GM18519 (cell line): ENCODE results near the gene CGREF1.

ENCODE experiments used
- ATAC-seq: cut with Tn5 transposase; IDR thresholded peaks from one replicate; pipeline ENCODE4 v1.9.1; 2021; ENCODE audit warnings: mild to moderate bottlenecking, moderate library complexity; ENCODE audit not compliant: unreplicated experiment, low FRiP score

CGREF1 gene, protein sequence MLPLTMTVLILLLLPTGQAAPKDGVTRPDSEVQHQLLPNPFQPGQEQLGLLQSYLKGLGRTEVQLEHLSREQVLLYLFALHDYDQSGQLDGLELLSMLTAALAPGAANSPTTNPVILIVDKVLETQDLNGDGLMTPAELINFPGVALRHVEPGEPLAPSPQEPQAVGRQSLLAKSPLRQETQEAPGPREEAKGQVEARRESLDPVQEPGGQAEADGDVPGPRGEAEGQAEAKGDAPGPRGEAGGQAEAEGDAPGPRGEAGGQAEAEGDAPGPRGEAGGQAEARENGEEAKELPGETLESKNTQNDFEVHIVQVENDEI

DNA sequence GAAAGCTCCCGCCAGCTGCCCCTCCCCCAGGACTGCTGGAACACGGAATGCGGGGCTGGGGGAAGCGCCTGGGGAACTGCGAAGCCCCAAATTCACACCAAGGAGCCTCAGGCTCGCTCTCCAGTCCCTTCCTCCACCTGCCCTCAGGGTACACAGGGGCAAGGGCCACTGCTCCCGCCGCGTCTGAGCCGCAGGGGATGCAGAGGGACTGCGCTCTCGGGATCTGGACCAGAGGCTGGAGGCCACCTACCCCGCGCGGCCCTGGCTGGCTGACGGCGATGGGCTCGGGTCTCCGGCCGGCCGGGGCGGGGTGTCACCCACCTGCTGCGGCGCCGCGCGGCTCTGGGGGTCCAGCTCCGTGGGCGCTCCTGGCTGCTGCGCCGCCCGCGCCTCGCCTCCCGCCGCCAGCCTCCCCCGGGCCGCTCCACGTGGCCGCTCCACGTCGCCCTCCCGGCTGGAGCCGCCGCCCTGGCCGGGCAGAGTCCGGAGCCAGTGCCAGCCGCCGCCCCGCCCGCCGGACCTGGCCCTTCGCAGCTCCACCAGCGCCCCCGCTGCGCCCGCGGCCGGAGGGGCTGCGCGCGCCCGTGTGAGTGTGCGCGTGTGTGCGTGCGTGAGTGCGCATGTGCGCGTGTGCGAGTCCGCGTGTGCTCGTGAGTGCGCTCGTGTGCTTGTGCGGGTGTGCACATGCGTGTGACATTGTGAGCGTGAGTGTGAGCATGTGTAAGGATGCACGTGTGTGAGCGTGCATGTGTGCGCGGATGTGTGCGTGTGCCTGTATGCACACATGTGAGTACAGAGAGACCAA is at the start of gene CGREF1:
CGREF1 (minus strand) TSS at position 604 of the 805 bp plus-strand sequence. CDS start 14,762 bp downstream, outside the sequence.
- no peak for ATAC-seq

DNA sequence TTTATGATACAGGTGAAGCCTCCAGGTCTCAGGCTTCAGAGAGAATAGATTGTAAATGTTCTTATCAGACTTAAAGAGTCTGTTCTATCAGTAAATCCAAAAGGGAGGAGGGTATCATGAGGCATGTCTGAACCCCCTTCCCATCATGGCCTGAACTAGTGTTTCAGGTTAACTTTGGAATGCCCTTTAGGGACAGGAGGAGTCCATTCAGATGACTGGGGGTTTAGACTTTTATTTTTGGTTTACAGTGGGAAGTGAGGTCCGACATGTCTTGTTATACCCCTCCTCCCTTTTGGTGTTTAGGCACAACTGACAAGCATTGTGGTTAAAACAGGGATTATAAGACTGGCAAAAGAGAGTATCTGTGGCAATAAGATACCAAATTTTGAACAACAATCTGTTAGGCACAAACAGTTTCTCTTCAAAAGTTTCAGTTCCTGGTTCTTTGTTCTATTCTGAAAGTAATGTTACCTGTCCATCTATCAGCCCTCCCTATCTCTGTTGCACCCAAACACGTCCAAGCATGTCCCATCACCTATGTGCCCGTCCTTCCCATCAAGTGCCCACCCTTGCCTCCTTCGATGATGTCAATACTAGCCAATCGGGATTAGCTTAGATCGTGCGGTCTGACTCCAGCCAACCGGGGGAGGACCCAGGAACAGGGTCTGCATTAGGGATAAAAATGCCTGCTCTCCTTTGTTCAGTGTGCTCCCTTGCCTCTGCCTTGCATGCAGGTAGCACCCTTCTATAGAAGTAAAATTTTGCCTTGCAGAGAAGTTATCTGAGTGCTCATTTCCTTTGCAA is 46.2 kb upstream of the CGREF1 start:
- ATAC-seq: no peak

DNA sequence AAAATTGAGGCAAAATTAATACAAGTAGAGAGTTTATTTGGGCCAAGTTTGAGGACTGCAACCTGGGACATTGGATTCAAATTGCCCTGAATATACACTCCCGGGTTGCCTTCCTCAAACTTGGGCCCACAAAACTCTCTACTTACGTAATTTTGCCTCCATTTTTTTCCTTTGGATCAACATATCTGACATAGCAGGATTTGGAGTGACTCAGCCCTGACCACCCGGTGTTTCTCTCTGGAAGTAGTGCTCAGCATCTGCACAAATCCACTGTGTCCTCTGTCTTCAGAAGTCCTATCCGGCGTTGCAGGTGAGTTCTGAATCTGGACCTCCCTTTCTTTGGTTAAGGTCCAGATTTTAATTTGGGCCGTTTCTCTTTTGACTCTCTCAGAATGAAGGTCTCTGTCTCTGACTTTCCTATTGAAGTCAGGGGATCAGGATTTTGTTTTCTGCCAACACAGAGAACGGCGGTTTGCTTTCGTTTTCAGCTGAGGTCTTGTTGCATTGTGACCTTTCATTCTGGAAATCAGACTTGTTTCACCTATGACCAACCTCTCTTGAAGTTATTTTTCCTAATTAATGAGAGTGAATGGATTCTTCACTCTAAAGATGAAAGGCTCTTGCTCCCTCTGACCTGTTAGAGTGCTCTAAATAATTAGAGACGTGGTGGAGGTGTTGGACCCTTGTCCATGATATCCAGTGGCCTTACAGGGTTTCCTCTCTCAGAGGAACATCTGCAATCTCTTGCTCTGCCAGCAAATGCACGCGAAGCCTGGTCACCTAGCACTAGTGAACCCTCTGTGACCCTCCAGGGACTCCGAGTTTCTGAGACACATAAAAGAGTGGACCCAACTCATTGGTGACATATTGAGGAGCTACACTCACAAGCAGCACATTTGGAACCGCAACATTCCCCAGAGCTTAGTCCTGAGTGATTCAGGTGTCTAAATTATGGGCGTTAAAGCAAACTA is 43.5 kb upstream of the CGREF1 start:
- ATAC-seq: no peak

DNA sequence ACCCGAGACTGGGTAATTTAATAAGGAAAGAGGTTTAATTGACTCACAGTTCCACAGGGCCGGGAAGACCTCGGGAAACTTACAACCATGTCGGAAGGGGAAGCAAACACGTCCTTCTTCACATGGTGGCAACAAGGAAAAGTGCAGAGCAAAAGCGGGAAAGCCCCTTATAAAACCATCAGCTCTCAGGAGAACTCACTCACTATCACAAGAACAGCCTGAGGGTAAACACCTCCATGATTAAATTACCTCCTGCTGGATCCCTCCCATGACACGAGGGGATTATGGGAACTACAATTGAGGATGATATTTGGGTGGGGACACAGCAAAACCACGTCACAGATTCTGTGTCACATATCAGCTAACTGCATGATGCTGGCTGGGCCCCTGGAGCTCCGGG is 41.3 kb upstream of the CGREF1 start:
- ATAC-seq: no peak

DNA sequence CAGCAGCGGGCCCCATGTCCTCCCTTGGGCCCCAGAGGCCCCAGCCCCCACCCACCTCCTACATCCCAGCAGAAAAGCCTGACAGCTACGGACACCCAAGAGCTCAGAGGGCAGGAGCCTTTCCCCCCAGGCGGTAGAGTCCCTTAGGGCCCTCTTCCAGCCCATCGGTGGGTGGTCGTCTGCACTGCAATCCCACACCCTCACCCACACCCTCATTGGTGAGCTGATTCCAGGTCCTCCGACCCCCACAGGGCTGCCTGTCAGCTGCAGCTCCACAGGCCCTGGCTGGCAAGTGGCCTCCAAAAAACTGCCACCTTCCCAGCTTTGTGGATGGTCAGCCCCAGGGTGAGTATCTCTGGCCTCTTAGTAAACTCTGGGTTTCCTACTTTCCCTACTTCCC is 40.3 kb upstream of the CGREF1 start:
- ATAC-seq: no peak

DNA sequence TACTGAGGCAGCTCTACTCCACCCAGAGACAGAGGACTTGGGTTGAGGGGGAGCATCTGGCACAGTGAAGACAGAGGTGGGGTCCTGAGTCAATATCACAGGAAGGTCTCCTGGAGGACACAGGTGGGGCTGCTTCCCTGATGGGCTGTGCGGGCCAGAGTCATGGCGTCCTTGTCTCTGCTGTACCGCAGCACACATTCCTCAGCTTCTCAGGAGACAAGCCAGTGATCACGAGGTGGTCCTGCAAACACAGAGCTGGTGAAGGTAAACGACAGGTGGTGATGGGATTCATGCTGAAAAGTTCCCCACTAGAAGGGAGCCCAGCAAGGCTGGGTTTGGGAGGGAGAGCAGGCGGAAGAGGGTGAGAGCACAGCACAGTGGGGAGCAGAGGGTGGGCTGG is 39.5 kb upstream of the CGREF1 start:
- ATAC-seq: no peak

DNA sequence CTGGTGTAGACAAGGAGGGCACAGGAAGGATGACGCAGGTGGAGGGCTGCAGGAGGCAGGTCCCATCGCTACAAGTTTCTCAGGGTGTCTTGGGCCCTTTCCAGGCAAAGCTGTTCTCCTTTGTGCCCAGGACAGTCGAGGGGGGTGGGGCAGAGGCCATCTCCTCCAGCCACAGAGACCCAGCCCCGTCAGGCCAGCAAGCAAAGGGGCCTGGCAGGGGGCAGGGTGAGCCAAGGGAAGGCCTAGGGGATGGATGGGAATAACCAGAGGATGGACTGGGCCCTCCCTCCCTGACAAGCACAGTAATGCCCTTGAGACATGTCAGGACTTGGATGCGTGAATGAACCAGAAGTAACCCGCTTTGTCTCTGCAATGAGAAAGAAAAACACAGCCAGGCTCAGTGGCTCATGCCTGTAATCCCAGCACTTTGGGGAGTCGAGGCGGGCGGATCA is 36.2 kb upstream of the CGREF1 start:
- ATAC-seq: no peak

DNA sequence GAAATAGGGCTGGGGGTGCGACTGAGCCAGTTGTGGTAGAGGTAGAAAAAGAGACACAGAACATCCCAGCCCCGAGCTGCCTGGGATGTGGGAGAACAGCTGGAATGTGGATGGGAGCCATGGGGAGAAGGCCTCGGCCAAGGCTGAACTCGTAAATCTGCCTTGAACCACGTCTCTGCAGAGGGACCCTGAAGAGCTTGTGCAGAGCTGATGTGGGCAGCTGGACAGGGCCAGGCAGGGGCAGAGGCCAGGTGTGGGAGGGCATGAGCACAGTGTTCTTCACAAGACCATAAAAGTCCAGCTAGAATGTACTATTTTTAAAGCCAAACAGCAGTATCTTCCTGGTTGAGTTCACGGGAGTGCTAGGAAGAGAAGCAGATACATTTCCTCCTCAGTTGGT is 35.6 kb upstream of the CGREF1 start:
- ATAC-seq: no peak

DNA sequence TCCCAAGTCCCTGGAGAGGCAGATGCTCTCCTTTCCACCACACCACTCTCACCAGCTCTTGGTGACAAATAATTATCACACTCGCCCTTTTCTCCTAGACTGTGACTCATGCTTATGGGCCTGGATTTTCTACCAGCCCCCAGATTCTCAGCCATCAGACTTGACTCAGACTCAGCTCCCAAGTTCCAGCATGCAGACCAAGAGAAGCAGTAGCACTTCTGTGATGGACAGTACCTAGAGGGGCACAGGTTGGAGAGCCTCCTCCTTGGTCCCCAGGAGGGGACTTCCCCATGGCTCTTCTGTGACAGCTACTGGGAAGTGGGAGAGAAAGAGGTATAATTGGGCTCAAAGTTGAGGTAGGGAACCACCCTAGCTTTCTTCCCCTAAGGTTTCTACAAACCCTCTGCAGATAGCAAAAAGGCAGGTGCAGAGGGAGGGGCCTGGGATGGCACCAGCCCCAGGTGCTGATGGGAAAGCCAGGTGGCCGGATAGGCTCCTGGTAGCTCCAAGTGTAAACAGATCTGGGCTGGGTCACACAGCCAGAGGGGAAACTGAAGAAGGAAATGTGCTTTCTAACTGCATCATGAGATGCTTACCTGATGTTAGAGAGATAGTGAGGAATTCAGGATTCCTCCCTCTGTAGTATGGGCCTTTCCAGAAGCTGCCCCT is 34.0 kb upstream of the CGREF1 start:
- no peak for ATAC-seq

DNA sequence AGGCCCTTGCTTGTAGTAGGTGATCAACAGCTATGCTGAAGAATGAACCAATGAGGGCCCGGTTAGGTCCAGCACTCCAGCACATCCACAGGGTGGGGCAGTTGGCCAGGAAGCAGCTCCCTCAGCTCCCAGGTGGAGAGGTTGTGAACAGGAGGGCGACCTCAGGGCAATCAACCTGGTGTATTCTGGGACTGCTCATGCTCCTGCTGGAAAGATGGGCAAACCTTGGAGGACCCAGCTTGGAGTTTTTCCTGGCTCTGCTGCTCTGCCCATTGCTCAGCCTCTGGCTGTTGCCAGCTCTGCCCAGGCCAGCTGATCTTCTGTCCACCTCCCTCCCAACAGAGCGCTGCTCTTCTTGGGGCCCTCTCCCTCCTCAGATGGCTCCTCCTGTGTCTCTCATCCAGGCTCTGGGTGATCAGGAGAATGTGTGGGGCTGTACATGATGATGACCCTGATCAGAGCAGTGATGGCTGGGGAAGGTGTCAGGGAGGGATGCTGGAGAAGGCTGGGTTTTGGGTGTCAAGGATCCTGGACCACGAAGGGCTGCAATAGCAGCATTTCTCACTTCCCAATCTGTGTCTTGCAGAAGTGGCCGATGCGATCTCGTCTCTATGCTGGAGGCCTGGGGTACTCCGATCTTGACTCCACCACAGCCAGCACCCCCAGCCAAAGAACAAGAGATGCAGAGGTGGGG is 33.3 kb upstream of the CGREF1 start:
- no peak for ATAC-seq

DNA sequence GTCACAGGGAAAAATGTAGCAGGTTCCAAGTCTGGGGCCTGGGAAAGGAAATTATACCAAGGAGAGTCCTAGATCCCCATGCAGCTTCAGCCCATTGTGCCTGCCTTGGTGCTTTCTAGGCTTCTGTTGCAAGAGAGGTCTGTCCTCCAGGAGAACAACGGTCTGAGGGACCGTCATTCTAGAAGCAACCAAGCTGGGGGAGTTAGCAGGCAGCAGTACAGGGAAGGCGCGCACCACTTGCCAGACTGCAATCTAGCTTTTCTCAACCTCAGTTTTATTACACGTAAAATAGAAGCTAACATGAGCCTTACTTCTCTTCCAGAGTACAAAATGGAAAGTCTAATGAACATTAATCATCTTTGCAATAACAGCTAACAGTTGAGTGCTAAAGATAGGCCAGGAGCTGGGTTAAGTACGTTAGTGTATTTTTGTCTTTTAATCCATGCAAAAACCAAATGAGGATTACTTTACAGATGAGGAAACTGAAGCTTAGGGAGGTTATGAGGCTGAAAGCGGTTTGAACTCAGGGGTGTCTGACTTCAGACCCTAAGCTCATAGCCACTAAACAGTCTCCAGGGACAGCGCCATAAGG is 31.8 kb upstream of the CGREF1 start:
- no peak for ATAC-seq

DNA sequence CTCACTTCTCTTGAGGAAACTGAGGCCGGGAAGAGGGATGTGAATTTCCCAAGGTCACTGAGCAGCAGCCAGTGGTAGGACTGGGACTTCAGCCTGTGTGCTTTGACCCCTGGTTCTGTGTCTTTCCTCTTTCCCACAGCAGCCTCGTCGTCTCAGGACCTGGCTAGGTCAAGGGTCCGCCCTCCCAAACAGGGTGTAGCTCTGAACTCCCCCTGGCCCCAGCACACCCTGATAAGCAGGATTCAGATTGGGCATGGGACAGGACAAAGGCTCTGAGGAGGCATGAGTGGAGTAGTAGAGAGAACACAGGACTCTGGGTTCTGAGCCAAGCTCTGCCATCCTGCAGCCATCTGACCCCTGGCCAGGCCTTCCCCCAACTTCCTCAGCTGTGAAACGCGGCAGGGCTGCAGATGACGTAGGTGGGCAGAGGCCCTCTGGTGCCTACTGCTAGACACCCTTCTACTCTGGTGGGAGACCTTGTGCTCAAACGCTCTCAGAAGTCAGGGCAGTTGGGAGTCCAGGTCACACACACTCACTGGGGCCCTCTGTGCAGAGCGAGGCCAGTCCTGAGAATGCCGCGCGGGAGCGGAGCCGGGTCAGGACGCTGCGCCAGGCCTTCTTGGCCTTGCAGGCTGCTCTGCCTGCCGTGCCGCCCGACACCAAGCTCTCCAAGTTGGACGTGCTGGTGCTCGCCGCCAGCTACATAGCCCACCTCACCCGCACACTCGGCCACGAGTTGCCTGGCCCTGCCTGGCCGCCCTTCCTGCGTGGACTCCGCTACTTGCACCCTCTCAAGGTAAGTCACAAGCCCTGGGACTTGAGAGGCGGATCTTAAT is 30.9 kb upstream of the CGREF1 start:
- ATAC-seq: no peak

DNA sequence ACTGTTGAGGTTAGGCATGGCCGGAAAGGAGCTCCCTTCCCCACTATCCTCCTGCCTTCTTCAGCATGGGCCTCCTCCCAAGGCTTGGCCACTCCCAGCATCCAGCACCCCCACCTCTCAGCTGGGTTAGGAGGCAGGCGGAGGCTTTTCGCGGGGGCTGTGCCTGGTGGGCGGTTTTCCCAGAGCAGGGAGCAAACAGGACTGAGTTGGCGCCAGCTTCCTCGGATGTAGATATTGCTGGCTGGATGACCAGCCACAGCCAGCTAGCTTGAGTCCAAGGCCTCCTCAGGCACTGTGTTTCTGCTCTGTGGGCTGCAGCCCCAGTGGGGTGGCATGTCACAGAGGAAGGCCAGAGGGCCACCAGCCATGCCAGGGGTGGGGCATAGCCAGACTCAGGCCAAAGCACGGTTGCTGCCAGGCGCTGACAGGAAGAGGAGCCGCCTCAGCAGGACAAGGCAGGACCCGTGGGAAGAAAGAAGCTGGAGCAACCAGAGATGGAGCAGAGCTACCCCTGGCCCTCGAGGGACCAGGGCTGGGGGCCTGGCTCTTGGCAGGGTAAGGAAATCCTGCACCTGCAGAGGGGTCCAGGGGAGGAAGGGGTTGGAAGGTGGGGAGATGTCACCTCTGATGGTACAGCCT is 30.0 kb upstream of the CGREF1 start, which contains the start of gene TCF23:
TCF23 (plus strand) TSS at position 204 of the 639 bp plus-strand sequence; CDS start at position 334, 130 bp downstream.
- no peak for ATAC-seq

DNA sequence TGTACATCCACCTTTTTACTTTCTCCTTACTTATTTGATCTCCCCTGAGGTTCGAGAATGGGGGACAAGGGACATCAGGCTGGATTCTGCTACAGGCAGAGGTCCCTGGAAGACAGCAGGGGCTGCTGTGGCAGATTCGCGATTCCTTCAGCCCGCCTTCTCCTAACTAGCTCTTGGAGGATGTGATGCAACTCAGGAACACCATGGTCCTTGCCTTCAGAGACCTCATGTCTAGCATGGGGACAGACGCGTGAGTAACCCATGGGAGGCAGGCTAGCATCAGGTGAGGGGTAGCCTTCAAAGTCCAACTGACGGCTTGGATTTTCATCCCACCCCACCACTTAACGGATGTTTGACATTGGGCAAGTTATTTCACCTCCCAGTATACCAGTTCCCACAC is 29.0 kb upstream of the CGREF1 start:
- ATAC-seq: no peak

DNA sequence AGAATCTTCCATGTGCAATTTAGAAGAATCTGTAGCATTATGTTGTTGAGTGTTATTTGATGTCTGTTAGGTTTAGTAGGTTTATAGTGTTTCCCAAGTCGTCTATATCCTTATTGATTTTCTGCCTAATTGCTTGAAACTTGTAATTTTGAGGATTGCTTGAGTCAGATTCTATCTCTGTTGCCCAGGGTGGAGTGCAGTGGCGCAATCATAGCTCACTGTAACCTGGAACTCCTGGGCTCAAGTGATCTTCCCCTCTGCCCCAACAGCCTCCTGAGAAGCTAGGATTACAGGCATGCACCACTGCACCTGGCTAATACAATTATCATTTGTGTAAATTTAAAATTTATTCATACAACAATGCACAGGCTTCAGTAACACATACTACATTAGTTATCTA is 26.8 kb upstream of the CGREF1 start:
- ATAC-seq: no peak

DNA sequence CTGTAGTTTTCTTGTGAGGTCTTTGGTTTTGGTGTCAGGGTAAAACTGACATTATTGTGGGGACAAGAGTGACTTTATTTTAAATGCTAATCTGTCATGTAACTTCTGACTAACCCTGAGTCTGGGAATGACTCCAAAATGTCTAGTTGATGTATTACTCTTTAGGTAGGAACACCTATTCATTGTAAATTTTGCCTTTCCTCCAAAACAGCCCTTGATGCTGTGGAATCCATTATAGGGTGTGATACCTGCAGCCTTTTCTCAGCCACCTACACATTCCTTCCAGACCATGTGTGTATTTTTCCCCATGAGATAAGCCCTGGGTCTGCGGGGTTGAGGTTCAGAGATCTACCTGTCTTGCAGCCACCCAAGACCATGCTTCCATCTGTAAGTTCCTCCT is 24.4 kb upstream of the CGREF1 start:
- ATAC-seq: no peak

DNA sequence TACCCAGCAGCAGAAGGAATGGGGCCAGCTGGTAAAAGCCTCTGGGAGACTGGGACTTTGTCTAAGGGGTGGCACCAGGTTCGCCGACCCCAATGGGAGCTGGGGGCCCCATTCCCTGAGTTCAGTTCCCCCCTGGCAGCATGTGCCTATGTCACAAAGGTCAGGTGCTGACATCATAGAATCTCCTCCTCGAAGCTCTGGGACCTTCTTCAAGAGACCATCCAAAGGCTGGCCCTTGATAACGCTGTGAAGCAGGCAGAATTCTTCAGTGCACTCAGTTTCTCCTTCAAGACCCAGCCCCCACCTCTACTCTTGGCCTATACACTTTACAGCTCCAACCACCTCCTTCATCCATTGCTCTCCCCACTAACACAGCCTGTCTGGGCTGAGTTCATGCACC is 20.4 kb upstream of the CGREF1 start, which contains the start of gene PRR30:
PRR30 (minus strand) TSS at position 101 of the 400 bp plus-strand sequence. CDS start 1,081 bp downstream, outside the sequence.
- no peak for ATAC-seq
